Mesenchymal stem cell (in vitro differentiated cells and primary cell): ENCODE data around the gene LNX1.

ENCODE experiments used
- DNase-seq: peaks from one replicate; pipeline ENCODE4 v3.0.0-alpha.2; 2013
- H2AFZ ChIP-seq: one replicate; pipeline ENCODE4 v1.6.1; 2013; ENCODE audit warnings: low read depth, mild to moderate bottlenecking, control low read depth, inconsistent platforms, low read length, moderate library complexity
- H2AK5ac ChIP-seq: 2 replicates; pipeline ENCODE4 v1.6.1; 2013; ENCODE audit warnings: low read length, moderate library complexity, mild to moderate bottlenecking, inconsistent platforms; ENCODE audit not compliant: severe bottlenecking
- H2BK120ac ChIP-seq: one replicate; pipeline ENCODE4 v1.6.1; 2013; ENCODE audit warnings: low read depth, mild to moderate bottlenecking, inconsistent platforms, low read length, moderate library complexity
- H2BK12ac ChIP-seq, 2 experiments: one replicate each; pipeline ENCODE4 v1.6.1; 2013; ENCODE audit warnings: inconsistent platforms in 2 of 2, low read length in 2 of 2, mild to moderate bottlenecking in 2 of 2, moderate library complexity in 2 of 2, control low read depth in 1 of 2
- H2BK15ac ChIP-seq: one replicate; pipeline ENCODE4 v1.6.1; 2013; ENCODE audit warnings: mild to moderate bottlenecking, low read depth, inconsistent platforms; ENCODE audit not compliant: poor library complexity, severe bottlenecking
- H2BK5ac ChIP-seq: 2 replicates; pipeline ENCODE4 v1.6.1; 2013; ENCODE audit warnings: low read depth, mild to moderate bottlenecking, low read length, control low read depth, inconsistent platforms; ENCODE audit not compliant: poor library complexity, severe bottlenecking
- H3K14ac ChIP-seq, 2 experiments: one replicate each; pipeline ENCODE4 v1.6.1; 2013; ENCODE audit warnings: inconsistent platforms in 2 of 2, low read length in 2 of 2, control low read depth in 1 of 2, mild to moderate bottlenecking in 1 of 2, moderate library complexity in 1 of 2
- H3K18ac ChIP-seq, 2 experiments: one replicate each; pipeline ENCODE4 v1.6.1; 2013; ENCODE audit warnings: inconsistent platforms in 2 of 2, low read length in 2 of 2, control low read depth in 1 of 2, low read depth in 1 of 2, mild to moderate bottlenecking in 1 of 2
- H3K23ac ChIP-seq, 2 experiments: one replicate each; pipeline ENCODE4 v1.6.1; 2013; ENCODE audit warnings: inconsistent platforms in 2 of 2, low read length in 2 of 2, mild to moderate bottlenecking in 2 of 2, moderate library complexity in 2 of 2, control low read depth in 1 of 2
- H3K27ac ChIP-seq: 2 replicates; pipeline ENCODE4 v1.5.1; 2013; ENCODE audit warnings: mild to moderate bottlenecking, moderate library complexity, low read length, control low read depth, inconsistent platforms; ENCODE audit not compliant: poor library complexity, severe bottlenecking
- H3K27me3 ChIP-seq, 2 experiments: 2 replicates each; pipeline versions ENCODE4 v1.6.1 to v1.7.0; 2013; ENCODE audit warnings: low read length in 2 of 2, mild to moderate bottlenecking in 2 of 2, moderate library complexity in 2 of 2, control low read depth in 1 of 2, inconsistent platforms in 1 of 2; ENCODE audit not compliant: control insufficient read depth in 1 of 2, insufficient read depth in 1 of 2
- H3K36me3 ChIP-seq, 2 experiments: 2 replicates each; pipeline versions ENCODE4 v1.6.1 to v1.7.0; 2013; ENCODE audit warnings: low read length in 2 of 2, control low read depth in 1 of 2, inconsistent platforms in 1 of 2, low read depth in 1 of 2, mild to moderate bottlenecking in 1 of 2; ENCODE audit not compliant: insufficient read depth in 2 of 2, control insufficient read depth in 1 of 2
- H3K4ac ChIP-seq, 2 experiments: one replicate each; pipeline ENCODE4 v1.6.1; 2013; ENCODE audit warnings: inconsistent platforms in 2 of 2, low read length in 2 of 2, mild to moderate bottlenecking in 2 of 2, moderate library complexity in 2 of 2, control low read depth in 1 of 2, low read depth in 1 of 2
- H3K4me1 ChIP-seq: 2 replicates; pipeline ENCODE4 v1.6.1; 2013; ENCODE audit warnings: low read depth, low read length, control low read depth; ENCODE audit not compliant: control insufficient read depth, insufficient read depth
- H3K4me2 ChIP-seq: 2 replicates; pipeline ENCODE4 v1.6.1; 2013; ENCODE audit warnings: low read length, mild to moderate bottlenecking, inconsistent platforms; ENCODE audit not compliant: poor library complexity, severe bottlenecking
- H3K4me3 ChIP-seq, 2 experiments: 2 replicates each; pipeline versions ENCODE4 v1.5.1 to v1.7.0; 2013; ENCODE audit warnings: low read length in 2 of 2, mild to moderate bottlenecking in 2 of 2, control low read depth in 1 of 2, low read depth in 1 of 2; ENCODE audit not compliant: insufficient read depth in 1 of 2
- H3K79me1 ChIP-seq: replicated peaks from 2 replicates; pipeline ENCODE4 v1.6.1; 2013; ENCODE audit warnings: mild to moderate bottlenecking, control low read depth, low read length, inconsistent platforms; ENCODE audit not compliant: poor library complexity, severe bottlenecking
- H3K9ac ChIP-seq: 2 replicates; pipeline ENCODE4 v1.7.0; 2013; ENCODE audit warnings: mild to moderate bottlenecking, low read length, moderate library complexity
- H3K9me3 ChIP-seq: 2 replicates; pipeline ENCODE4 v1.7.0; 2013; ENCODE audit warnings: mild to moderate bottlenecking, low read length; ENCODE audit not compliant: control insufficient read depth
- H4K8ac ChIP-seq: one replicate; pipeline ENCODE4 v1.6.1; 2013; ENCODE audit warnings: inconsistent platforms, mild to moderate bottlenecking, low read length, moderate library complexity
- H4K91ac ChIP-seq: one replicate; pipeline ENCODE4 v1.6.1; 2013; ENCODE audit warnings: mild to moderate bottlenecking, low read length, inconsistent platforms
- WGBS: methylation state at CpG from one replicate; pipeline ENCODE4 v1.1.7; 2013; ENCODE audit warnings: mixed read lengths; 5-methylcytosine and 5-hydroxymethylcytosine counted together

LNX1 gene

DNA sequence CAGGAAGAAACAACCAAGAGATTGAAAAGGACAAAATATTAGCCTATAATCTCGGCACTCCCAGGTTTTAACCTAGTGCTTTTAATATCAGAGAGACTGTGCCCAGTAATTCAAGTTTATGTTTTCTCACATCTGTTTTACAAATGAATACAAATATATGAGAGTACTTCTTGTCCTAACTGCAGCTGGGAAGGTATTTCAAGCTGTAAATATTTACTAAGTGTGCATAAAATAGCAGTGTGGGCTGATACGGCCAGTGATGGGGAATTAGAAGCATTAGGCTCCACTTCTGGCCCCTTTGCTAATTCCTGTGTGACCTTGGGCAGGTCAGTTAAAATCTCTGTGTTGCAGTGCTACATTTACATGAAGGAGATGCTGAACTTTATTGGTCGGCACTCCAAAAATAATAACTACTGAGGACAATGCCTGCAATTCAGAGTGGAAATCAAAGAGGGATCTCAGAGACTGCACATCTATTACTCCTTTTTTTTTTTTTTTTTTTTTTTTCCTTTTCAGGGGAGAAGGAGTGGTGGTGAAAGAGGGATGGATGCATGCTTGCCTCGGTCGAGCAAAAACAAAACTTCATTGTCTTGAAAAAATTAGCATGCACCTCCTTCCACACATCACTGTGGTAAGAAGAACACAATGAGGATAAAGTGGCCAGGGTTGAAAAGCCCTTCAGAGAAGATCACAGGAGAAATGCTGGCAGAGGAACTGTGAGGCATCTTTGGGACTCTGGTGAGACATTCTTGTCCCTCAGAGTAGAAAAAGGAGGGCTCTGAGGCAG, 44.6 kb upstream of the LNX1 start:
- WGBS = 62% methylated on average over 2 of the region's 5 CpGs
- peak overlapping the region in 1 of 2 experiments; percentile 52 for H3K23ac ChIP-seq
- H3K4me3 ChIP-seq = no peak overlapping the region
- H3K27me3 ChIP-seq = peaks cover 0 to 8% of the 10 kb centered on the region in 2 experiments
- H3K14ac ChIP-seq = no peak overlapping the region
- H3K4me1 ChIP-seq = no peaks in the 10 kb centered on the region
- peak overlapping the region in 1 of 2 experiments; percentile 24 for H3K4ac ChIP-seq
- no peak for DNase-seq
- H4K8ac ChIP-seq = no peak overlapping the region
- no peak overlapping the region for H2AFZ ChIP-seq
- no peak overlapping the region for H2BK120ac ChIP-seq
- no peak overlapping the region for H2AK5ac ChIP-seq
- H3K27ac ChIP-seq = no peak overlapping the region
- H3K36me3 ChIP-seq = no peaks in the 10 kb centered on the region
- H3K4me2 ChIP-seq = no peak overlapping the region
- H3K79me1 ChIP-seq = no peaks in the 10 kb centered on the region
- no peak overlapping the region for H2BK5ac ChIP-seq
- H2BK15ac ChIP-seq = no peak overlapping the region
- H3K9ac ChIP-seq = no peak overlapping the region
- H3K18ac ChIP-seq = peak overlapping the region in 1 of 2 experiments; percentile 81
- H2BK12ac ChIP-seq = peak overlapping the region; percentile 29 to 87
- peak overlapping the region; percentile 46 for H4K91ac ChIP-seq
- H3K9me3 ChIP-seq = no peaks in the 10 kb centered on the region

DNA sequence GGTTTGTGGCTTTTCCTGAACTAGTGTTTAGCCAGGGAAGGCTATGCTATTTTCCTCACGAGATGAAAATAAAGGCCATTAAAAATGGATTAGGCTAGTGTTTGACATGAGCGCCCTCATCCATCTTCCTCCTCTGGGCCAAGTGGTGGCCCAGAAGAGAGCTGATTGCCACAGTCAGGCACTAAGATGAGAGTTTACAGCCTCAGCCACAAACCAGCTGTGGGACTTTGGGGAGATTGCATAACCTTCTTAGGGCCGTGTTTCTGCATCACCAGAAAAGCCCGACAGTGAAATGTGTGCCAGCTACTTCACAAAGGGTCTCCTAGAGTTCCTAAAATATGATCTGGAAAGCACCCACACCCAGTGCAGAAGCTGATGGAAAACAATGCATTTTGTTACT, 42.3 kb upstream of the LNX1 start:
- Histone ChIP-seq H3K27me3 (peaks cover 0 to 8% of the 10 kb centered on the region in 2 experiments), H3K36me3 (no peaks in the 10 kb centered on the region), H3K9ac (peak overlapping the region; percentile 39), H4K91ac (no peak overlapping the region), H3K9me3 (no peaks in the 10 kb centered on the region), H2AK5ac (no peak overlapping the region), H2BK12ac (no peak overlapping the region), H3K4me1 (no peaks in the 10 kb centered on the region), H2AFZ (no peak overlapping the region), H3K4me3 (no peak overlapping the region), H3K18ac (no peak overlapping the region), H2BK15ac (no peak overlapping the region), H2BK120ac (no peak overlapping the region), H3K4me2 (no peak overlapping the region), H3K4ac (no peak overlapping the region), H3K14ac (no peak overlapping the region), H4K8ac (no peak overlapping the region), H3K23ac (no peak overlapping the region), H3K27ac (no peak overlapping the region), H2BK5ac (no peak overlapping the region), H3K79me1 (no peaks in the 10 kb centered on the region)
- 45% methylated on average over 4 of the region's 4 CpGs for WGBS
- DNase-seq = peak; percentile 77

DNA sequence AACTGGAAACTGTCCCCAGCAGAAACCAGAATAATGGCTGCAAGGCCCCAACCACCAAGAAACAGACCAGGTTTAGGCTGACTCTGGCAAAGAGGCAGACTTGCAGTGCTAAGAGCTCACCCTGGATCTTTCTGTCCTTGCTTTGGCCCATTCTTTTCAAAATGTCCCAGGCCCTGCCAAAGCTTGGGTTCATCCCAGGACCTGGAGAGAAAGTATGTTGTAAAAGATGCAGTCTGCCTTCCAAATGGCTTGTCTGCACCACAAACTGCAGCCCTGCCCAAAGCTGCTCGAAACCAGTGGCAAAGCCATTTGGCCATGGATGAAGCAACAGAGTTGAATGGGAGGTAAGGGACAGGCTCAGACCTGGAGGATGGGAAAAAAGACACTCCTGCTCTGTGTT, 38.0 kb upstream of the LNX1 start:
- no peak overlapping the region for H2BK15ac ChIP-seq
- H4K91ac ChIP-seq = no peak overlapping the region
- H3K4me3 ChIP-seq = no peak overlapping the region
- H3K27me3 ChIP-seq = peaks cover 0 to 8% of the 10 kb centered on the region in 2 experiments
- no peaks in the 10 kb centered on the region for H3K79me1 ChIP-seq
- no peak overlapping the region for H3K4ac ChIP-seq
- no peak overlapping the region for H4K8ac ChIP-seq
- no peak overlapping the region for H3K14ac ChIP-seq
- no peaks in the 10 kb centered on the region for H3K9me3 ChIP-seq
- no peak overlapping the region for H2BK120ac ChIP-seq
- H2AFZ ChIP-seq = no peak overlapping the region
- no peak overlapping the region for H2AK5ac ChIP-seq
- WGBS = 91% methylated on average over 1 of the region's 1 CpG
- no peak overlapping the region for H3K23ac ChIP-seq
- no peak overlapping the region for H3K4me2 ChIP-seq
- H3K27ac ChIP-seq = no peak overlapping the region
- DNase-seq = no peak
- no peak overlapping the region for H3K9ac ChIP-seq
- peak overlapping the region in 1 of 2 experiments; percentile 18 for H3K18ac ChIP-seq
- no peaks in the 10 kb centered on the region for H3K36me3 ChIP-seq
- H3K4me1 ChIP-seq = no peaks in the 10 kb centered on the region
- no peak overlapping the region for H2BK5ac ChIP-seq
- H2BK12ac ChIP-seq = no peak overlapping the region

DNA sequence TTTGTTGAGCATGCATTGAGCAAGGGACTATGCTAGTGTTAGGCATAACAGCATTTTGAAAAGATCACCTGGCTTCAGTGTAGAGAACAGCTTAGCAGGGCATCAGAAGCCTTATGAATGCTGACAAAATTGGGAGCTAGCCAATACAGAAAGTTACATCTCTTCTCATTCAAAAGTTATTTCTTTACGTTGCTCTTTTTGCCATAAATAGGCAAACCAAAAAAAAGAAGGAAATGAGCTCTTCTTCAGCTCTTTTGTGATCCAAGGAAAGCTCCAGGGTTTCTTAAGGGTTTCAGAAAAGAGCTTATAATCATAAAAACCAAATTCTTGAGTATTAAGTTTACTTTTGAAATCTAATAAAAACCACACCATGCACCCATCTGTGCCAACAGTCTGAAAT, 35.2 kb upstream of the LNX1 start:
- H3K4me1 ChIP-seq = no peaks in the 10 kb centered on the region
- no peaks in the 10 kb centered on the region for H3K36me3 ChIP-seq
- no peaks in the 10 kb centered on the region for H3K79me1 ChIP-seq
- no peak overlapping the region for H3K4me3 ChIP-seq
- no peak overlapping the region for H2AK5ac ChIP-seq
- H3K27me3 ChIP-seq = no peaks in the 10 kb centered on the region
- H2BK5ac ChIP-seq = no peak overlapping the region
- no peak for DNase-seq
- no peak overlapping the region for H3K4ac ChIP-seq
- H3K18ac ChIP-seq = no peak overlapping the region
- H3K14ac ChIP-seq = no peak overlapping the region
- WGBS = 100% methylated on average over 1 of the region's 1 CpG
- no peak overlapping the region for H3K9ac ChIP-seq
- H4K91ac ChIP-seq = no peak overlapping the region
- no peak overlapping the region for H4K8ac ChIP-seq
- no peak overlapping the region for H3K4me2 ChIP-seq
- no peaks in the 10 kb centered on the region for H3K9me3 ChIP-seq
- no peak overlapping the region for H2AFZ ChIP-seq
- H2BK15ac ChIP-seq = no peak overlapping the region
- H3K27ac ChIP-seq = no peak overlapping the region
- H2BK120ac ChIP-seq = no peak overlapping the region
- H3K23ac ChIP-seq = no peak overlapping the region
- no peak overlapping the region for H2BK12ac ChIP-seq
